WERI-Rb-1 (cell line): ENCODE results near the gene CCNL1.

Experiments used
- DNase-seq: peaks from one replicate; pipeline ENCODE4 v3.0.0-alpha.2; 2020
- H3K27ac ChIP-seq: fragments of 250-450 bp; sonication (Bioruptor Pico); 2 replicates; pipeline ENCODE4 v1.5.1; 2020; ENCODE audit warnings: mild to moderate bottlenecking, moderate library complexity
- H3K27me3 ChIP-seq: fragments of 250-450 bp; sonication (Bioruptor Pico); 2 replicates; pipeline ENCODE4 v1.5.1; 2021; ENCODE audit warnings: mild to moderate bottlenecking, low read depth, moderate library complexity; ENCODE audit not compliant: insufficient read depth, severe bottlenecking
- H3K36me3 ChIP-seq: fragments of 250-450 bp; sonication (Bioruptor Pico); 2 replicates; pipeline ENCODE4 v1.5.1; 2020; ENCODE audit warnings: mild to moderate bottlenecking, moderate library complexity
- H3K4me3 ChIP-seq: 2 replicates; pipeline ENCODE4 v1.5.1; 2011; ENCODE audit warnings: low read depth, mild to moderate bottlenecking, control low read depth, low read length
- H3K9me3 ChIP-seq: fragments of 250-450 bp; sonication (Bioruptor Pico); 2 replicates; pipeline ENCODE4 v1.5.1; 2021; ENCODE audit warnings: mild to moderate bottlenecking, moderate library complexity; ENCODE audit not compliant: severe bottlenecking
- CTCF ChIP-seq: IDR thresholded peaks from 2 replicates; pipeline ENCODE4 v1.5.1; 2011; ENCODE audit warnings: low read depth, mild to moderate bottlenecking, control low read depth, inconsistent platforms, low read length

Gene CCNL1

GRCh38 chr3:157147099-157147803, 12.7 kb downstream of the CCNL1 start:
- no peak overlapping the region for H3K27ac ChIP-seq
- no peaks in the 10 kb centered on the region for H3K27me3 ChIP-seq
- no peak for DNase-seq
- TF ChIP-seq CTCF, result no peak
- H3K36me3 ChIP-seq, result peaks cover 75% of the 10 kb centered on the region
- no peaks in the 10 kb centered on the region for H3K9me3 ChIP-seq
- H3K4me3 ChIP-seq, result no peak overlapping the region

DNA sequence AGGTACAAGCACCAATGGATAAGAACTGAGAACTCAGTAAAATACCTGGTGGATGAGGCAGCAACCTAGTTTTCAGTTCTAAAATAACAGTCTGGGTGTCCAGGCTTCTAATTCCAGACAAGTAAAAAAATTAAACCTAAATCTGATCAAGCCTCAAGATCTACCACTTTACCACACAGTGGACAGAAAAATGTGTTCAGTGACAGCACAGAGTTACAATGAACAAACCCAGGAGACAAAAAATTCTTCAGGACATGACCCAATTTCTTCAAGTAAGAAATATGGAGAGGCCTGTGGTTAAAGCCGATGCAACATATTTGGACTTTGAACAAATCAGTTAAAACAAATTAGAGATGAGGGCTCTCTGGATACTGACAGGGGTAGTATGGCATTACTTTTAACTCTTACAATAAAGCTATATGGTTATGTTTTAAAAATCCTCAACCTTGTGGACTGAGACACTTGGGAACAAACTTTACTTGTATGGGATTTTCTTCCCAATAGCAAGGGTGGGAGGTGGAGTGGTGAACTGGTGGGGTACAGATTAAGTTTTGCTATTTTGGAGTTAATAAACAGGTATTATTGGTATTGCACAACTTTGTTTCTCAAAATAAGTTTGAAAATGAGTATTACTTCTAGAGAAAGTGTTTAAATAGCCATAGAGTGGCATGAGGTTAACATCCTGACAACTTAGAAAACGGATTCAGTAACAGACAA, 14.2 kb downstream of the CCNL1 start:
- Histone ChIP-seq H3K27ac (no peak overlapping the region), H3K27me3 (no peaks in the 10 kb centered on the region), H3K36me3 (peaks cover 60% of the 10 kb centered on the region), H3K4me3 (no peak overlapping the region), H3K9me3 (no peaks in the 10 kb centered on the region)
- no peak for DNase-seq
- no peak for TF ChIP-seq CTCF

- DNase-seq, result no peak
- no peak for TF ChIP-seq CTCF
- no peaks in the 10 kb centered on the region for H3K9me3 ChIP-seq
- no peak overlapping the region for H3K27ac ChIP-seq
- H3K36me3 ChIP-seq, result peaks cover 26% of the 10 kb centered on the region
- no peaks in the 10 kb centered on the region for H3K27me3 ChIP-seq
- H3K4me3 ChIP-seq, result no peak overlapping the region
These were observed 17.6 kb downstream of the CCNL1 start for GRCh38 chr3:157142315-157142714.

GRCh38 chr3:157139938-157140534, 19.9 kb downstream of the CCNL1 start:
- H3K9me3 ChIP-seq, result no peaks in the 10 kb centered on the region
- no peaks in the 10 kb centered on the region for H3K27me3 ChIP-seq
- DNase-seq, result no peak
- H3K27ac ChIP-seq, result no peak overlapping the region
- no peak overlapping the region for H3K4me3 ChIP-seq
- TF ChIP-seq CTCF, result no peak
- peaks cover 7% of the 10 kb centered on the region; the same call in 1 of the 2 replicates for H3K36me3 ChIP-seq

DNA sequence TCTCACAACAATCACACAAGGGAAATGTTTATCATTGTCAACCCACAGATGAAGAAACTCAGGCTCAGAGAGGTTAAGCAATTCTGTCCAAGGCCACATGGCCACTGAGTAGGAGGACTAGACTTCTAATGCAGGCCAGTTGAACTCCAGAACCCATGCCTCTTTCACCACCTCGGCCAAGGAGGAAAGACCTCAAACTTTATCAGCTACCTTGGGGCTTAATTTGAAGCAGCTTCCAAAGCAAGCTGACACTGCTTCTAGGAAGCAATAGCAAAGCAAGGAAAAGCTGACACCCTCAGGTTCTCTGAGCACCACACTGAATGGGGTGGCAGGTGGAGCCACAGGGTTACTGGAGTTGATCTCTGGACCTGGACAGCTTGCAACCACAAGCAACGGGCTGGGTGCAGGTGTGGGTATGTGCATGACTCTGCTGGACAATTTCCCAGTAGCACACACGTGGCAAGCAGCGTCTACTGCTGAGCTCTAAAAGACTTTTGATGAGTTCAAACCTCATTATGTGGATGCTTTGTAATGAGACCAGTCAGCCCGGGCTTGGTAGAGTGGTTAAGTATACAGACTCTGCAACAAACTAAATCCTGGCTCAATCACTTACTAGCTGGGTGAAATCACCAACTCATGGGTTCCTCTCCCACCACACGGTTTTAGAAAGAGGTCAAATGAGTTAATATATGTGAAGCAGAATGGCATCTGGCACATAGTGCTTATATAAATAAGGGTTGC, 23.1 kb downstream of the CCNL1 start:
- H3K27ac ChIP-seq, result no peak overlapping the region
- DNase-seq, result no peak
- H3K9me3 ChIP-seq, result no peaks in the 10 kb centered on the region
- H3K4me3 ChIP-seq, result no peak overlapping the region
- no peaks in the 10 kb centered on the region for H3K27me3 ChIP-seq
- no peak for TF ChIP-seq CTCF
- no peaks in the 10 kb centered on the region for H3K36me3 ChIP-seq
